ENCODE data around the gene TRIM46. TPM values are rescaled to one million over a fixed set of nuclear protein-coding genes. Genes with fewer than 3 reads are reported as not detected.

TRIM46 gene
- total and polyA plus RNA-seq, 2 of the 13 experiments (the other 11 are each of a cell fraction or from before 2014, with no cell fraction given) = 0.04 to 0.09 TPM

- TF ChIP-seq ZNF276 (CRISPR knock-in tag; IDR thresholded peaks at IDR 0.05; ENCODE audit: low read depth) (peak; percentile 86; the same call in 1 of the 2 replicates), ZNF672 (CRISPR knock-in tag; IDR thresholded peaks at IDR 0.05) (peak; percentile 85; the same call in 1 of the 2 replicates), ZMYM3 (CRISPR knock-in tag; IDR thresholded peaks at IDR 0.05) (peak; percentile 83), MLXIP (CRISPR knock-in tag; IDR thresholded peaks at IDR 0.05; ENCODE audit: borderline replicate concordance) (peak; percentile 50; the same call in 1 of the 2 replicates), ZNF24 (IDR thresholded peaks at IDR 0.05) (peak; percentile 58; the same call in 1 of the 2 replicates), KDM3A (CRISPR knock-in tag; IDR thresholded peaks at IDR 0.05; ENCODE audit: low read depth) (peak; percentile 93), GABPB1 (CRISPR knock-in tag; IDR thresholded peaks at IDR 0.05) (peak; percentile 86), KDM5A (IDR thresholded peaks at IDR 0.05; ENCODE audit: borderline replicate concordance, low read length) (no peak), HNF4G (IDR thresholded peaks at IDR 0.05; ENCODE audit: borderline replicate concordance, low read depth, low read length) (peak; percentile 88), HNF4G (CRISPR knock-in tag; IDR thresholded peaks at IDR 0.05; ENCODE audit: borderline replicate concordance, low read depth) (peak; percentile 99), CEBPB (IDR thresholded peaks at IDR 0.05; ENCODE audit: borderline replicate concordance, low read depth, low read length) (no peak), ZNF792 (CRISPR knock-in tag; IDR thresholded peaks at IDR 0.05) (peak; percentile 85), HNF1A (IDR thresholded peaks at IDR 0.05; ENCODE audit: low read depth) (no peak), HNF1A (CRISPR knock-in tag; IDR thresholded peaks at IDR 0.05; ENCODE audit: borderline replicate concordance) (peak; percentile 90), NRL (CRISPR knock-in tag; IDR thresholded peaks at IDR 0.05; ENCODE audit: borderline replicate concordance) (peak; percentile 64; the same call in 1 of the 2 replicates), ZNF136 (CRISPR knock-in tag; IDR thresholded peaks at IDR 0.05; ENCODE audit: low read depth) (peak; percentile 95), ZBTB37 (CRISPR knock-in tag; IDR thresholded peaks at IDR 0.05) (no peak; the same call in 1 of the 2 replicates), ATM (IDR thresholded peaks at IDR 0.05; ENCODE audit: borderline replicate concordance) (no peak), KDM6A (CRISPR knock-in tag; IDR thresholded peaks at IDR 0.05; ENCODE audit: low read depth) (peak; percentile 81), NCOA2 (CRISPR knock-in tag; IDR thresholded peaks at IDR 0.05) (peak; percentile 93), MLLT10 (CRISPR knock-in tag; IDR thresholded peaks at IDR 0.05) (no peak)
These were observed 47.6 kb upstream of the TRIM46 start (continued) for GRCh38 chr1:155125946-155126555.
